Stimulated activated CD8-positive, alpha-beta memory T cell treated with anti-CD3 and anti-CD28 coated beads, Interleukin-4, amount 100 ng/mL, for 24 hours (primary cell): Measurements from ENCODE around the gene PTPRF.

Experiments
- DNase-seq: peaks from one replicate; pipeline ENCODE4 v3.0.0-alpha.2; 2020; ENCODE audit warnings: low read depth

PTPRF gene

GRCh38 chr1:43513471-43514173 lies 17.1 kb upstream of the PTPRF start:
- no peak for DNase-seq

GRCh38 chr1:43518935-43519686 lies 11.6 kb upstream of the PTPRF start:
- DNase-seq = no peak

GRCh38 chr1:43520100-43520778 lies 10.4 kb upstream of the PTPRF start:
- DNase-seq = no peak

- DNase-seq = no peak
Measured at GRCh38 chr1:43521078-43521477, 9.6 kb upstream of the PTPRF start.

GRCh38 chr1:43521756-43522155 lies 8.9 kb upstream of the PTPRF start:
- no peak for DNase-seq

GRCh38 chr1:43522431-43522775 lies 8.3 kb upstream of the PTPRF start:
- no peak for DNase-seq

GRCh38 chr1:43522776-43523480 lies 7.8 kb upstream of the PTPRF start:
- no peak for DNase-seq

- DNase-seq = no peak
Measured at GRCh38 chr1:43524804-43525203, 5.9 kb upstream of the PTPRF start.

- no peak for DNase-seq
Measured at GRCh38 chr1:43526002-43526401, 4.7 kb upstream of the PTPRF start.

- no peak for DNase-seq
Measured at GRCh38 chr1:43527111-43527878, 3.4 kb upstream of the PTPRF start.

GRCh38 chr1:43529206-43529731 lies 1.4 kb upstream of the PTPRF start:
- DNase-seq = peak; percentile 68

GRCh38 chr1:43531107-43531905 lies 623 bp downstream of the PTPRF start:
- DNase-seq = no peak

- DNase-seq = no peak
Measured at GRCh38 chr1:43531906-43532584, 1.4 kb downstream of the PTPRF start.

GRCh38 chr1:43532716-43533115 lies 2.0 kb downstream of the PTPRF start:
- no peak for DNase-seq

GRCh38 chr1:43533584-43533983 lies 2.9 kb downstream of the PTPRF start:
- no peak for DNase-seq

GRCh38 chr1:43534256-43534655 lies 3.6 kb downstream of the PTPRF start:
- no peak for DNase-seq

- no peak for DNase-seq
Measured at GRCh38 chr1:43536196-43536863, 5.6 kb downstream of the PTPRF start.

GRCh38 chr1:43536864-43537358 lies 6.2 kb downstream of the PTPRF start:
- no peak for DNase-seq

GRCh38 chr1:43537423-43538142 lies 6.9 kb downstream of the PTPRF start:
- no peak for DNase-seq
